Ovary (tissue), 3 donors: ENCODE measurements around the gene PIH1D1.

Source experiments
- EP300 ChIP-seq: sonication (generic); formaldehyde crosslinking; IDR thresholded peaks from one replicate; pipeline ENCODE4 v1.6.1; 2017; ENCODE audit warnings: antibody characterized with exemption
- POLR2A ChIP-seq: fragments of 450-650 bp; IDR thresholded peaks from one replicate; pipeline ENCODE4 v1.6.1; 2017; ENCODE audit warnings: antibody characterized with exemption, mild to moderate bottlenecking, moderate library complexity
- TF ChIP-seq, protein P1 (sequence below), 3 donors: fragments of 450-650 bp in 2 of 3; fragments of 200-600 bp in 1 of 3; IDR thresholded peaks; one replicate each; pipeline versions ENCODE4 v1.5.1 to v1.8.0; 2016 to 2022; ENCODE audit warnings: antibody characterized with exemption in 3 of 3, mild to moderate bottlenecking in 1 of 3
- donor health status: DM: no; HTN: no; CAD: no.

DNA sequence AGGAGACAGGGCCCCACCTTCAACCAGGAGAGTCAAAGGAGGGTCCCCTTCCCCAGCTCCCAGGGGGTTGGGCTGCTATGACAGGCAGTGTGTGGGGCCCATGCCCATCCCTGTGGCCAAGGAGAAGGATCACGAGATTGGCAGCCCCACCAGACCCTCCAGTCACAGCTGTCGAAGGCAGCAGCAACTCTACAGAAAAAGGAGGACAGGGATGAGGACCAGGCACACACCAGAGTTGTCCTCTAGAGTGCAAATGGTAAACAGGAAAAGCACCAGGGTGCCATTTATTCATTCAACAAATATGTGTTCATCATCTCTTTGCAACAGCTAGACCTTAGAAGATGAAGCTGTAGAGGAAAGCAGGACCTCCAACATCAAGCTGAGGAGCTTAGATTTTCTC, 32.4 kb downstream of the PIH1D1 start:
- TF ChIP-seq POLR2A (no peak), EP300 (no peak)
- TF ChIP-seq, protein P1, sequence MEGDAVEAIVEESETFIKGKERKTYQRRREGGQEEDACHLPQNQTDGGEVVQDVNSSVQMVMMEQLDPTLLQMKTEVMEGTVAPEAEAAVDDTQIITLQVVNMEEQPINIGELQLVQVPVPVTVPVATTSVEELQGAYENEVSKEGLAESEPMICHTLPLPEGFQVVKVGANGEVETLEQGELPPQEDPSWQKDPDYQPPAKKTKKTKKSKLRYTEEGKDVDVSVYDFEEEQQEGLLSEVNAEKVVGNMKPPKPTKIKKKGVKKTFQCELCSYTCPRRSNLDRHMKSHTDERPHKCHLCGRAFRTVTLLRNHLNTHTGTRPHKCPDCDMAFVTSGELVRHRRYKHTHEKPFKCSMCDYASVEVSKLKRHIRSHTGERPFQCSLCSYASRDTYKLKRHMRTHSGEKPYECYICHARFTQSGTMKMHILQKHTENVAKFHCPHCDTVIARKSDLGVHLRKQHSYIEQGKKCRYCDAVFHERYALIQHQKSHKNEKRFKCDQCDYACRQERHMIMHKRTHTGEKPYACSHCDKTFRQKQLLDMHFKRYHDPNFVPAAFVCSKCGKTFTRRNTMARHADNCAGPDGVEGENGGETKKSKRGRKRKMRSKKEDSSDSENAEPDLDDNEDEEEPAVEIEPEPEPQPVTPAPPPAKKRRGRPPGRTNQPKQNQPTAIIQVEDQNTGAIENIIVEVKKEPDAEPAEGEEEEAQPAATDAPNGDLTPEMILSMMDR (IDR thresholded peaks at IDR 0.05): no peak
